ENCODE data around the gene AP5B1.
"Not testable (repeated sequence)": the region's sequence is repeated elsewhere in the genome, so short reads cannot be mapped to it uniquely, and the experiment has no call there.

Gene AP5B1

GRCh38 chr11:65771589-65772112, 9.1 kb downstream of the AP5B1 start:
- in situ Hi-C loops (cut with HindIII; ENCODE audit: low sequenced_read_pairs): loop anchor here (5.0 kb wide), 1 partner anchor 71 kb away; no protein-coding TSS in a partner anchor

GRCh38 chr11:65770951-65771567, 9.7 kb downstream of the AP5B1 start:
- in situ Hi-C loops (cut with HindIII; ENCODE audit: low sequenced_read_pairs): loop anchor here (5.0 kb wide), 1 partner anchor 71 kb away; no protein-coding TSS in a partner anchor

DNA sequence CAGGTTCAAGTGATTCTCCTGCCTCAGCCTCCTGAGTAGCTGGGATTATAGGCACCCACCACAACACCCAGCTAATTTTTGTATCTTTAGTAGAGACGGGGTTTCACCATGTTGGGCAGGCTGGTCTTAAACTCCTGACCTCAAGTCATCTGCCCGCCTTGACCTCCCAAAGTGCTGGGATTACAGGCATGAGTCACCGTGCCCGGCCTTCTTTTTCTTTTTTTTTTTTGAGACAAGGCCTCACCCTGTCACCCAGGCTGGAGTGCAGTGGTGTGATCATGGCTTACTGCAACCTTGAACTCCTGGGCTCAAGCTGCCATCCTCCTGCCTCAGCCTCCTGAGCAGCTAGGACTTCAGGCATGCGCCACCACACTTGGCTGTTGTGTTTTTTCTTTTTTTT, 13.0 kb downstream of the AP5B1 start:
- in situ Hi-C loops (cut with HindIII; ENCODE audit: low sequenced_read_pairs): not testable (repeated sequence)

GRCh38 chr11:65767406-65767805, 13.4 kb downstream of the AP5B1 start:
- in situ Hi-C loops (cut with HindIII; ENCODE audit: low sequenced_read_pairs): no loop called here

- in situ Hi-C loops (cut with HindIII; ENCODE audit: low sequenced_read_pairs): no loop called here
These were observed 14.2 kb downstream of the AP5B1 start for GRCh38 chr11:65766535-65766934.

- in situ Hi-C loops (cut with HindIII; ENCODE audit: low sequenced_read_pairs): loop anchor here (5.0 kb wide), 1 partner anchor 48 kb away; no protein-coding TSS in a partner anchor
These were observed 16.3 kb downstream of the AP5B1 start for GRCh38 chr11:65764434-65764833.

DNA sequence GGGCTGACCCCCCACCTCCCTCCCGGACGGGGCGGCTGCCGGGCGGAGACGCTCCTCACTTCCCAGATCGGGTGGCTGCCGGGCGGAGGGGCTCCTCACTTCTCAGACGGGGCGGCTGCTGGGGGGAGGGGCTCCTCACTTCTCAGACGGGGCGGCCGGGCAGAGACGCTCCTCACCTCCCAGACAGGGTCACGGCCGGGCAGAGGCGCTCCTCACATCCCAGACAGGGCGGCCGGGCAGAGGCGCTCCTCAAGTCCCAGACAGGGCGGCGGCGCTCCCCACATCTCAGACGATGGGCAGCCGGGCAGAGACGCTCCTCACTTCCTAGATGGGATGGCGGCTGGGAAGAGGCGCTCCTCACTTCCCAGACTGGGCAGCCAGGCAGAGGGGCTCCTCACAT, 18.0 kb downstream of the AP5B1 start:
- in situ Hi-C loops (cut with HindIII; ENCODE audit: low sequenced_read_pairs): loop anchor here (5.0 kb wide), 1 partner anchor 49 kb away; no protein-coding TSS in a partner anchor

DNA sequence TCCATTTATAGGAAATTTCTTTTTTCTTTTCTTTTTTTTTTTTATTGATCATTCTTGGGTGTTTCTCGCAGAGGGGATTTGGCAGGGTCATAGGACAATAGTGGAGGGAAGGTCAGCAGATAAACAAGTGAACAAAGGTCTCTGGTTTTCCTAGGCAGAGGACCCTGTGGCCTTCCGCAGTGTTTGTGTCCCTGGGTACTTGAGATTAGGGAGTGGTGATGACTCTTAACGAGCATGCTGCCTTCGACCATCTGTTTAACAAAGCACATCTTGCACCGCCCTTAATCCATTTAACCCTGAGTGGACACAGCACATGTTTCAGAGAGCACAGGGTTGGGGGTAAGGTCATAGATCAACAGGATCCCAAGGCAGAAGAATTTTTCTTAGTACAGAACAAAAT, 18.6 kb downstream of the AP5B1 start:
- in situ Hi-C loops (cut with HindIII; ENCODE audit: low sequenced_read_pairs): loop anchor here (5.0 kb wide), 1 partner anchor 50 kb away; no protein-coding TSS in a partner anchor

GRCh38 chr11:65745049-65745448, 35.7 kb downstream of the AP5B1 start:
- in situ Hi-C loops (cut with HindIII; ENCODE audit: low sequenced_read_pairs): no loop called here

DNA sequence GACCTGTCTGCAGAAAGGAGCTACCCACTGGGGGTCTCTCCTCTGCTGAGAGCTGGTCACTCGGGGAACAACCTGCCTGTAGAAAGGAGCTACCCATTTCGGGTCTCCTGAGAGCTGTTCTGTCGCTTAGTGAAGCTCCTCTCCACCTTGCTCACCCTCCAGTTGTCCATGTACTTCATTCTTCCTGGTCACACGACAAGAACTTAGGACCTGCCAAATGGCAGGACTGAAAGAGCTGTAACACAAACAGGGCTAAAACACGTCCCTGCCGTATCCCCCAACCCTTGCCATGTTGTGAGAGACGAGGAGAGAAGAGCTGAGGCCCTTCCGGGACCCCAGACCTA, 36.1 kb downstream of the AP5B1 start:
- in situ Hi-C loops (cut with HindIII; ENCODE audit: low sequenced_read_pairs): no loop called here

- in situ Hi-C loops (cut with HindIII; ENCODE audit: low sequenced_read_pairs): no loop called here
These were observed 36.6 kb downstream of the AP5B1 start for GRCh38 chr11:65744026-65744698.

- in situ Hi-C loops (cut with HindIII; ENCODE audit: low sequenced_read_pairs): no loop called here
These were observed 37.1 kb downstream of the AP5B1 start for GRCh38 chr11:65743681-65744025.

DNA sequence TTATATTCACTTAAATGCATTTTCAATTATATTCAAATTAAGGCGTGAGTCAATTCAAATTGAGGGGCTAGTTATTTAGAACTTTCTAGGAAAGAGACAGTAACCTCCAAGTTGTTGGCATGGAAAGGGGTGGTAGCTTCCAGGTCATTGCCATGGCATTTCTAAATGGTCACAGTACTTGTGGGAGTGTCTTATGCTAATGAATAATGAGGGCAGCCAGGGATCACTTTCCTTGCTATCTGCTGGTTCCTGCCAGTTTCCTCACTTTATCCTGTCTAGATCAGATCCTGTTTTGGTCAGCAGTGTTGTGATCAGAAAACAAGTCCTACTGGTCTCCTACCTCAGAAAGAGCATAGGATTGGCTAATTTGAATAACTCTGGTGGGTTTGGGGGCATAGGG, 38.4 kb downstream of the AP5B1 start:
- in situ Hi-C loops (cut with HindIII; ENCODE audit: low sequenced_read_pairs): no loop called here

DNA sequence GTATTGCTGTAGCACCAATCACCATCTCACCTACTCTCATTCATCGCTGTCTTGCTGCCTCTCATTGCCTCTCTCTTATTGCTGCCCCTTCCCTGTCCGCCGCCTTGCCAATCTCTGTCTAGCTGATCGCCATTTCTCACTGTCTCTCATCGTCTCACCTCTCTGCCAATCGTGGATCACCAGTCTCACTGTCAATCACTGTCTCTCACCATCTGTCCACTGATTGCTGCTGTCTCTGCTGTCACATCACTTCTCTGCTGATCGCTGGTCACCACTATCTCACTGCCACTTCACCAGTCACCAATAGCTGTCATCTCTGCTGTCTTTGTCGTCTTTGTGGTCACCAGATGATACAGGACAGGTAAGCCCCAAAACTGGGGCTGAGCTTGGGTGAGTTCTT, 39.6 kb downstream of the AP5B1 start:
- in situ Hi-C loops (cut with HindIII; ENCODE audit: low sequenced_read_pairs): no loop called here

- in situ Hi-C loops (cut with HindIII; ENCODE audit: low sequenced_read_pairs): no loop called here
These were observed 41.8 kb downstream of the AP5B1 start for GRCh38 chr11:65739022-65739421.

DNA sequence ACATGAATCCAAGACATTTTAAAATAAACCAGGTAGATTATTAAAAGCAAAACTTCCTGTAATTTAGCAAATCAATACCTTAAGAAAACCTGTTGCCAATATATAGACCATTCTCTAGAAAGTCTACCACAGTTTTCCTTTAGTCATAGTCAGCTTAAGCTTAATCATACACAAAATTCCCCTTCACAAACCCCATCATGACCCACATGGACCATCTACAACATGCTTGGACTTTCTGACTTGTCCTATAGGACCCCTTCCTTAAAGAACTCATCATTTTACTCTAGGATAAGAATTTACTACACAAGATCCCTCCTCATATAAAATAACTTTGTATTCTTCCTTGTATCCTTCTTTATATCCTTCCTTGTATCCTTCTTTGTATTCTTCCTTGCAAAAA, 44.0 kb downstream of the AP5B1 start:
- in situ Hi-C loops (cut with HindIII; ENCODE audit: low sequenced_read_pairs): no loop called here

DNA sequence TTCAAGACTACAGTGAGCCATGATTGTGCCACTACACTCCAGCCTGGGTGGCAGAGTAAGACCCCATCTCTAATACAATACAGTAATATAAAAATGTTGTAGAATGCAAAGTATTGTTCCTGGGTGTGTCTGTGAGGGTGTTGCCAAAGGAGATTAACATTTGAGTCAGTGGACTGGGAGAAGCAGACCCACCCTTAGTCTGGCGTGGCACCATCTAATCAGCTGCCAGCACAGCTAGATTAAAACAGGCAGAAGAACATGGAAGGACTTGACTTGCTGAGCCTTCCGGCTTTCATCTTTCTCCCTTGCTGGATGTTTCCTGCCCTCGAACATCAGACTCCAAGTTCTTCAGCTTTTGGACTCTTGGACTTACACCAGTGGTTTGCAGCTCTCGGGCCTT, 45.7 kb downstream of the AP5B1 start:
- in situ Hi-C loops (cut with HindIII; ENCODE audit: low sequenced_read_pairs): not testable (repeated sequence)

DNA sequence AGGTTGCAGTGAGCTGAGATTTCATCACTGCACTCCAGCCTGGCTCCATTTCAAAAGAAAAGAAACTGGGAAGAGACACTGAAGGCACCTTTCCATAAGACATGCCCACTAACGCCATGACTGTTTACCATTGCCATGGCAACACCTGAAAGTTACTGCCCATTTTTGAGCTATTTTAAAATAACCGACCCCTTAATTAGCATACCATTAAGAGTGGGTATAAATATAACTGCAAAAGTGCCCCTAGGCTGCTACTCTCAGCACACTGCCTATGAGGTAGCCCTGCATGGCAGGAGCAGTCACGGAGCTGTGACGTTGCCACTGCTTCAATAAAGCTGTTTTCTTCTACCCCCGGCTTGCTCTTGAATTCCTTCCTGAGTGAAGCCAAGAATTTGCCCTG, 50.3 kb downstream of the AP5B1 start:
- in situ Hi-C loops (cut with HindIII; ENCODE audit: low sequenced_read_pairs): no loop called here

GRCh38 chr11:65727865-65728264, 52.9 kb downstream of the AP5B1 start:
- in situ Hi-C loops (cut with HindIII; ENCODE audit: low sequenced_read_pairs): no loop called here

GRCh38 chr11:65726660-65727059, 54.1 kb downstream of the AP5B1 start:
- in situ Hi-C loops (cut with HindIII; ENCODE audit: low sequenced_read_pairs): no loop called here
